KMS-11 (cell line): Measurements from ENCODE around the gene ALPK3.
"Not testable (repeated sequence)": the region's sequence is repeated elsewhere in the genome, so short reads cannot be mapped to it uniquely, and the experiment has no call there.

Experiments
- H2AFZ ChIP-seq: fragments of 200-600 bp; sonication (generic); 2 replicates; pipeline ENCODE4 v1.6.1; 2016; ENCODE audit warnings: antibody characterized with exemption, mixed run types, low read depth
- H3K27ac ChIP-seq: fragments of 200-600 bp; sonication (generic); 2 replicates; pipeline ENCODE4 v1.6.1; 2016; ENCODE audit warnings: mild to moderate bottlenecking, mixed run types
- H3K27me3 ChIP-seq: fragments of 200-600 bp; sonication (generic); 2 replicates; pipeline ENCODE4 v1.6.1; 2017; ENCODE audit warnings: mild to moderate bottlenecking, low read depth, mixed run types, moderate library complexity; ENCODE audit not compliant: insufficient read depth
- H3K36me3 ChIP-seq: fragments of 200-600 bp; sonication (generic); 2 replicates; pipeline ENCODE4 v1.6.1; 2017; ENCODE audit warnings: mild to moderate bottlenecking, mixed run types; ENCODE audit not compliant: insufficient read depth
- H3K4me1 ChIP-seq: fragments of 200-600 bp; sonication (generic); 2 replicates; pipeline ENCODE4 v1.6.1; 2016; ENCODE audit warnings: mild to moderate bottlenecking, low read depth, mixed run types; ENCODE audit not compliant: poor library complexity, severe bottlenecking
- H3K4me2 ChIP-seq: fragments of 200-600 bp; sonication (generic); 2 replicates; pipeline ENCODE4 v1.7.0; 2016; ENCODE audit warnings: mild to moderate bottlenecking, mixed run types
- H3K4me3 ChIP-seq: fragments of 200-600 bp; sonication (generic); IDR thresholded peaks from 2 replicates; pipeline ENCODE4 v1.6.1; 2017; ENCODE audit warnings: low read depth, low read length, mixed read lengths; ENCODE audit not compliant: insufficient read depth
- H3K79me2 ChIP-seq: fragments of 200-600 bp; sonication (generic); 2 replicates; pipeline ENCODE4 v1.6.1; 2016; ENCODE audit warnings: low read depth, mixed run types; ENCODE audit not compliant: insufficient read depth
- H3K9ac ChIP-seq: fragments of 200-600 bp; sonication (generic); 2 replicates; pipeline ENCODE4 v1.6.1; 2016; ENCODE audit warnings: mild to moderate bottlenecking, mixed run types
- H4K20me1 ChIP-seq: fragments of 200-600 bp; sonication (generic); 2 replicates; pipeline ENCODE4 v1.6.1; 2016; ENCODE audit warnings: mild to moderate bottlenecking, mixed run types; ENCODE audit not compliant: insufficient read depth
- CTCF ChIP-seq: fragments of 200-600 bp; sonication (generic); conservative IDR thresholded peaks from 2 replicates; pipeline ENCODE4 v1.6.1; 2017; ENCODE audit warnings: low read depth, mild to moderate bottlenecking, antibody characterized with exemption, low read length, moderate library complexity, mixed read lengths

Gene ALPK3

GRCh38 chr15:84872009-84872910, 55.1 kb downstream of the ALPK3 start:
- no peak overlapping the region for H2AFZ ChIP-seq
- H3K4me3 ChIP-seq, result no peak overlapping the region
- no peak overlapping the region for H3K27ac ChIP-seq
- H3K36me3 ChIP-seq, result no peaks in the 10 kb centered on the region
- H3K27me3 ChIP-seq, result no peaks in the 10 kb centered on the region
- no peaks in the 10 kb centered on the region for H3K4me1 ChIP-seq
- H4K20me1 ChIP-seq, result no peaks in the 10 kb centered on the region
- no peaks in the 10 kb centered on the region for H3K79me2 ChIP-seq
- no peak overlapping the region for H3K9ac ChIP-seq
- H3K4me2 ChIP-seq, result no peak overlapping the region
- no peak for TF ChIP-seq CTCF

GRCh38 chr15:84873997-84874396, 56.8 kb downstream of the ALPK3 start:
- Histone ChIP-seq H3K4me1 (no peaks in the 10 kb centered on the region), H3K4me2 (no peak overlapping the region), H3K4me3 (no peak overlapping the region), H3K27ac (no peak overlapping the region), H3K27me3 (no peaks in the 10 kb centered on the region), H3K9ac (no peak overlapping the region), H2AFZ (no peak overlapping the region), H3K79me2 (no peaks in the 10 kb centered on the region), H3K36me3 (no peaks in the 10 kb centered on the region), H4K20me1 (no peaks in the 10 kb centered on the region)
- TF ChIP-seq CTCF, result no peak

- Histone ChIP-seq H3K36me3 (no peaks in the 10 kb centered on the region), H3K4me2 (no peak overlapping the region), H3K27ac (no peak overlapping the region), H4K20me1 (no peaks in the 10 kb centered on the region), H3K9ac (no peak overlapping the region), H2AFZ (no peak overlapping the region), H3K4me1 (no peaks in the 10 kb centered on the region), H3K79me2 (no peaks in the 10 kb centered on the region), H3K4me3 (no peak overlapping the region), H3K27me3 (no peaks in the 10 kb centered on the region)
- TF ChIP-seq CTCF, result no peak
Measured at GRCh38 chr15:84874981-84875699, 58.0 kb downstream of the ALPK3 start.

GRCh38 chr15:84876269-84876668, 59.1 kb downstream of the ALPK3 start:
- H2AFZ ChIP-seq, result no peak overlapping the region
- no peak for TF ChIP-seq CTCF
- H3K27ac ChIP-seq, result no peak overlapping the region
- no peaks in the 10 kb centered on the region for H3K27me3 ChIP-seq
- H3K79me2 ChIP-seq, result no peaks in the 10 kb centered on the region
- H4K20me1 ChIP-seq, result no peaks in the 10 kb centered on the region
- no peaks in the 10 kb centered on the region for H3K4me1 ChIP-seq
- no peak overlapping the region for H3K4me3 ChIP-seq
- H3K36me3 ChIP-seq, result no peaks in the 10 kb centered on the region
- H3K9ac ChIP-seq, result no peak overlapping the region
- H3K4me2 ChIP-seq, result no peak overlapping the region

- not testable (repeated sequence) for H3K4me1 ChIP-seq, H3K4me3 ChIP-seq, H2AFZ ChIP-seq, H3K27ac ChIP-seq, H3K4me2 ChIP-seq, H3K27me3 ChIP-seq, H3K36me3 ChIP-seq, H4K20me1 ChIP-seq, H3K79me2 ChIP-seq, H3K9ac ChIP-seq
Measured at GRCh38 chr15:84877701-84878100, 60.5 kb downstream of the ALPK3 start.
